Middle frontal gyrus (tissue), 1 donor: ENCODE measurements around the gene COL5A1.

ENCODE experiments used
- DNase-seq: peaks from one replicate; pipeline ENCODE4 v3.0.0-alpha.2; 2015; ENCODE audit warnings: low spot score; ENCODE audit errors: extremely low spot score

Gene COL5A1

DNA sequence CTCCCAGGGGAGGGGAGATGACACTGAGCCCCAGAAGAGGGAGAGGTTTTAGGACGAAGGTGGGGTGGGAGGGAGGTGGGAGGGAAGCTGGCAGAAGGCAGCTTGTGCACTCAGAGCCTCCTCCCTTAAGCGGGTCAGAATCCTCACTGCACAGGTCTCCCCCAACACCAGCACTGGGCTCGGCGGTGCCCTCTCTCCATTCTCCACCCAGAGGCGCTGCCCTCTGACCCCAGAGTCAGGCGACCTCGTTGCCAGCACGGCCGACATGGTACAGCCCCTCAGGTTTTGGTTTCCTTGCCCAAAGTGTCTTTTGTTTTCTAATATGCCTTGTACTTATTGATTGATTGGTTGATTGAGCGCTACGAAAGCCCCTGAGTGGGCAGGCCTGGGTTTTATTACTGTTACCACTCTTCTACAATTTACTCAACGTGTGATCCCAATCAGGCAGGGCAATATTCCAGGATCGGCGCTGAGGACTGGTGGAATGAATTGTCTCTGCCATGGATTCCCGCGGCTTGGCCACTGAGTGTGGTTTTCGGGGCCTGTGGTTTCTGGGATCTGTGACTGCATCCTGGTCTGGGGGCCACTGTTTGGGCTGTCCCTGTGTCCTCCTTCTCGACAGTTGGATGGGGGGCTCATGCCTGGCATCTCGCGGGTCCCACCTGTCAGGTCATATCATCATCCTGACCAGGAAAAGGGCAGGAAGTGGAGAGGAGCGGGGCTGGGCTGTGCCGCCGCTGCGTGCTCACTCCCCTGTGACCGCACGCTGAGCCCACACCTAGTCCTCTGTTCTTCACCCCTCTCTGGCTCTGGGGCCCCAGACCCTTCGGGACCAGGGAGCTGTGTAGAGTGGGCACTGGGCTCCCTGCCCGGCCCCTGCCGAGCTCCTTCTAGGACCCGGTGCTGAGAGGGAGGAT is 229.4 kb downstream of the COL5A1 start:
- DNase-seq, result no peak

DNA sequence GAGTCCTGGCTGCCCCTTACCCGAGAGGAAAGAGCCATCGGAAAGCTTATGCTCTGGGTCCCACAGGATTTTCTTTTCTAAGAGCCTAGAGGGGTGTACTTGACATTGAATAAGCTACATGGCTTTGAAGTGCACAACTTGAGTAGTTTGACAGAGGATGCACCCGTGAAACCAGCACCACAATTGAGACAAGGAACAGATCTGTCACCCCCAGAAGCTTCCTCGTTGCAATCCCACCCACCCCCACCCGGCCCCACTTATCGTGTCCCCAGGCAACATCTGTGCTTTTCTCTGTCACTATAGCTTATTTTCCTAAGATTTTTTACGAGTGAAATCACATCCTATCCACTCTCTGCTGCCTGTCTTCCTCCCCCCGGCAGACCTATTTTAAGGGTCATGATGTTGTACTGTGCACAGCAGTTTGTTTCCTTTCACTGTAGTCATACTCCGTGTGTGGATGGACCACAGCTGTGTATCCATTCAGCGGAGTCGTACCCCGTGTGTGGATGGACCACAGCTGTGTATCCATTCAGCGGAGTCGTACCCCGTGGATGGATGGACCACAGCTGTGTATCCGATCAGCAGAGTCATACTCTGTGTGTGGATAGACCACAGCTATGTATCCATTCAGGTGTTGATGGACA is 230.2 kb downstream of the COL5A1 start:
- DNase-seq, result no peak

DNA sequence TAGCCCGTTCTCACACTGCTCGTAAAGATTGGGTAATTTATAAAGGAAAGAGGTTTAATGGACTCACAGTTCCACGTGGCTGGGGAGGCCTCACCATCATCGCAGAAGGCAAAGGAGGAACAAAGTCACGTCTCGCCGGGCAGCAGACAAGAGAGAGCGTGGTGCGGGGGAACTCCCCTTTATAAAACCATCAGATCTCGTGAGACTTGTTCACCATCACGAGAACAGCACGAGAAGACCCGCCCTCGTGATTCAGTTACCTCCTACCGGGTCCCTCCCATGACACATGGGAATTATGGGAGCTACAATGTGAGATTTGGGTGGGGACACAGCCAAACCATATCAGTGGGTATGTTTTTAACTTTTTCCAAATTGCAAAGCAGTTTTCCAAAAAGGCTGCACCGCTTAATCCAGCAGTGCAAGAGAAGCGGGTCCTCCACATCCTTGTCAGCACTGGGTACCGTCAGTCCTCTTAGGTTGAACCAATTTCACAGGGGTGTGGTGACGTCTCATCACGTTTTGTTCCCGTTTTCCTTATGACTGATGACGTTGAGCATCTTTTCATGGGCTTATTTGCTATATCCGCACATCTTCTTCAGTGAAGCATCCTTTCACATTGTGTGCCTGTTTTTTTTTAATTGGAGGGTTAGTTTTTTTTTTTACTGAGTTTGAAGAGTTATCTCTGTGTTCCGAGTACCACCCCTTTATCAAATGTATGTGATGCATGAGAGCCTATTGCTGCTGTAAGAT is 231.1 kb downstream of the COL5A1 start:
- DNase-seq, result no peak

DNA sequence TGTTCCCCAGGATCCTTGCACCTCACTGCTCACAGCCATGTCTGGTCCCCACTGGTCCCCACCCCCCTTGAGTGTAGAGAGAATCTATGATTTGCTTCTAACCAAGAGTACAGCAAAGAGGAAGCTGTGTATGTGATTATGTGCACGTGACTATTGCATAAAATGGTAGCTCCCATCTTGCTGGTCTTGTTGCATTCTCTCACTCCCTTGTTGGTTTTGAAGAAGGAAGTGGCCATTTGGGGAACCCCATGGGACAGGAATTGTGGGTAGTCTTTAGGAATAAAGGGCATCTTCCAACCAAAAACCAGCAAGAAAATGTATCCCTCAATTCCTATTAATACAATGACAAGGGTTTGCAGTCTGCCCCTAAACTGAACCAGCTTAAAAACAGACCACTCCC is 233.8 kb downstream of the COL5A1 start:
- DNase-seq, result no peak

DNA sequence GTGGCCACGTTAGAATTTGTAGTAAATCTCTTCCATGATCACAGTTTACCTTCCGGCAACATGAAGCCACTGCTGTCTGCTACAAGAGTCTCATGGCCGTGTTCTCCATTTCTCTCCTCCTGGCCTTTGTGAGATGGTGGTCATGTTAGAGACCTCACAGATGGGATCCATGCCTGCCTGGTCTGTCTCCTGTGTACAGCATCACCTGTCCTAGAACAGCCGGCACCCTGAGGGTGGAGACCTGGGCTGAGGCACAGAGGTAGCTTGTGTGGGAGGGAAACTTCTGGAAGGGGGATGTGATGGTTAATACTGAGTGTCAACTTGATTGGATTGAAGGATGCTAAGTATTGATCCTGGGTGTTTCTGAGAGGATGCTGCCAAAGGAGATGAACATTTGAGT is 235.9 kb downstream of the COL5A1 start:
- no peak for DNase-seq

DNA sequence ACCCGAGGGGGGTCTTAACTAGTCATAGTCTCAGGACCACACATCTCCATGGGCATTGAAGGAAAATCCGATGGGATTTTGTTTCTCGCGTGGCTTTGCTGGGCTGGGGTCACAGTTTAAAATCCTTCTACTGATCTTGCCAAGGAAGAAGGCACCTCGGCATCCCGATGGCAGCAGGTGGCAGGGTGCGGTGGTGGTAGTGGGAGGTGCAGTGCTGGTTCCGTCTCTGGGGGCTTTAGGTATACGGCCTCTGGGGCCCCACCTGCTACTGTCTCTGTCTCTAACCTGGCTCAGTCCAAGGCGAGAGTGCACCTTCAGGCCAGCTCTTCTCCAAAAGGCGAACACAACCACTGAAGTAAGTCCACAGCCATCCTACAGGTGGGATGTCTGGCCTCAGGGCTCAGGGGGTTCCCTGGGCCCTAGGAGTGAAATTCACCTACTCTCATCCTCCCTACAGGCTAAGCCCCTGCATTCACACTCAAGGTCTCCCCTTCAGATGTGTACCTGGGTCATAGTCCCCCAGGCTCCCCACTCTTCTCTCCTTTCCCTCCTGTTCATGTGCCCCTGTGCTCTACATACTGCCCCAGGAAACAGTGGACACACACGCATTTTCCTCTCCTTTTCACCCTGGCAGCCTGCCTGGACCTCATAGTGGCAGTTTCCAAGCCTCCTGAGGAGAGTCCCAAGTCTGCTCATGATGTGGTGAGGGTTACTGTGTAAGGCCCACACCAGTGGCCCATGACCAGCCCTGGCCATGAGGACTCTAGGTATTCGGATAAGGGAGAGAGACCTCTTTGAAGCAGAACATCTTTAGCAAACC is 238.3 kb downstream of the COL5A1 start:
- DNase-seq, result no peak

DNA sequence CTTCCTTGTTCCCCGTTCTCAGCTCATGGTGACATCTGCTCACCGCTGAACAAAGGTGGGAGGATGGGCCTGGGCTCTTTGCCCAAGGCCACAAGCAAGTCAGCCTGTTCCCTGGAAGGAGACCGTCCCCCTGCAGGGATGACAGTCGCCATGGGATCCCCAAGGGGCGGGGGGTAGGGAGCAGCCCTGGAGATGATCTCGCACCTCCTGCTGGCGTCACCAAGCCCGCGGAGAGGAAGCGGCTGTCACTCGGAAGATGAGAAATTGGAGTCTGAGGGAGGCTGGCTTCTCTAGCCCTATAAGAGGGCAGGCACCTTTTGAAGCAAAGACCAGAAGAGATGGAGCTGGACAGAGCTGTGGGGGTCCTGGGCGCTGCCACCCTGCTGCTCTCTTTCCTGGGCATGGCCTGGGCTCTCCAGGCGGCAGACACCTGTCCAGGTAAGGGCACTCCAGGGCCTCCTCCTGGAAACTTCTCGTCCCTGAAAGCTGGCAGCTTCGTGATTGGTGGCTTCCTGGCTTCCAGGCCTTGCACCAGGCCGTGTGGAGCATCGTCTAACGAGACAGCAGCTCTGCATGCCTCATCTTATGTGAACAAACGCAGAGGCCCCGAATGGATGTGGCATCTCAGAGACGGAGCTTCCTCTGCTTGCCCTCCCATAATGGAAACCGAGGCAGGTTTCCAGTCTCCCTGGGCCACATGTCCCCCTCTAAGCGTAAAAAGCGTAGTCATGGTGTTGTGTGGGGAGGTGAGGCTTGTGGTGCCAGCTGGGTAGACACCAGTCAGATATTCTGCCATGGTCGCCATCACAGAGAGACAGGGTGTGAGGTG is 239.1 kb downstream of the COL5A1 start, which contains the start of gene FCN2:
Gene FCN2, plus strand, starts transcription at position 327 of the 829 bp plus-strand sequence. Its CDS starts 12 bp downstream, at position 339.
- no peak for DNase-seq

DNA sequence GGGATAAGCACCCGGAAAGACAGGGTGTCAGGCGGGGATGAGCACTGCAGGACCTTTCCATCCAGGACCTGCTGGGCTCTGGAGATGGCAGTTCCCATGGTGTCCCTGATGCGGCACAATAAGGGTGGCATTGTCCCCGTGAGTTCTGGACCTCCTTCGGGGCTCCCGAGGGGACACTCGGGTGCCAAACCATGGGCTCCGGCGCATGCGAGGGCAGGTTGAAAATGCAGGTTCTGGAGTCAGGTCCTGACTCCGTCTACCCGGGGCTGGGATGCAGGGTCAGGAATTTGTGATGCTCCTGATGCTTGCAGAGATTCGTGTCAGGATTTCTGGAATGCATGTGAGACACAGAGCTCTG is 239.7 kb downstream of the COL5A1 start:
- no peak for DNase-seq

DNA sequence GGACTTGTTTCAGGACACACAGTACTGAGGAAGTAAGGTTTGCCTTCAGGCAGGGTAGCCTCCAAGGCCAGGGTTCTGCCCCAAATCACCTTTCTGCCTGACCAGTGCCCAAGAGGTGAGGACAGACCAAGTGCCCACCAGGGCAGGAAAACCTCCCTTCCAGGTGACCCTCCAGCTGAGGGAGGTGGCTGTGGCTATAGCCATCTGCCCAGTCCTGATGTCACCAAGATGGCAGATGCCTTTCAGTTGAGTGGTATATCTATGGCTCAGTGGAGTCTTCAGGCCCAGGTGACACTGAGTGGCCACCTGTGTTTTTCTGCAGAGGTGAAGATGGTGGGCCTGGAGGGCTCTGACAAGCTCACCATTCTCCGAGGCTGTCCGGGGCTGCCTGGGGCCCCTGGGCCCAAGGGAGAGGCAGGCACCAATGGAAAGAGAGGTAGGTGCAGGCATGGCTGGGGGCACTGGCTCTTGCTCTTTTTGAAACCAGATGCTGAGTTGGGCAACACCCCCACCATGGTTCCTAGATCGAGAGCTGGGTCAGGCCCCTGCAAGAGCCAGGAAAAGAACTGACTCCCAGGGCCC is 240.7 kb downstream of the COL5A1 start:
- DNase-seq, result no peak

DNA sequence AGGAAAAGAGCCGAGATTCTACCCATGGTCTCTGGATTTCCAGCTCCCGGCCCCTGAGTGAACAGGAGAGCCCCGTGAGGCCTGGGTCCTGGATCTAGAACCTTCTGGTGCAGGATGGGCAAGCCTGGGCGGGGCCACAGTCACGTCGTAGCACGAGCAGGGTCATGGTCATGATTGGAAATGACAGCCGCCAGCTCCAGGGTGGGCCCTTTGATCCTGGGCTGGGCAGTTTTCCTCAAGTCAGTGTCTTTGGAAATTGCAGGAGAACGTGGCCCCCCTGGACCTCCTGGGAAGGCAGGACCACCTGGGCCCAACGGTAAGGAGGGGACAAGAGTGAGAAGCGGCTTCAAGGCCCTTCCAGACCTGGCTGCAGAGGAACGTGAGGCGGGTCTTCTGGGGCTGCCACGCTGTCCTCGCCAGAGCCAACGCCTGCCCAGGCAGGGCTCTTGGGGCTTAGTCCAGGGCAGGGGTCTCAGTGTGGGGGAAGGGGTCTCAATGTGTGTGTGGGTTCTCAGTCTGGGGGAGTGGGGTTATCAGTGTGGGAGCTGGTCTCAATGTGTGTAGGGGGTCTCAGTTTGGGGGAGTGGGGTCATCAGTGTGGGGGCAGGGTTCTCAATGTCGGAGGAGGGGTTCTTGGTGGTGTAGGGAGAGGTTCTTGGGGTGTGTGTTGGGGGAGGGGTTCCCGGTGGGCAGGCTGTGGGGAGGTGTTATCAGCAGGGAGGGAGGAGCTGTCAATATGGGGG is 241.6 kb downstream of the COL5A1 start:
- no peak for DNase-seq

DNA sequence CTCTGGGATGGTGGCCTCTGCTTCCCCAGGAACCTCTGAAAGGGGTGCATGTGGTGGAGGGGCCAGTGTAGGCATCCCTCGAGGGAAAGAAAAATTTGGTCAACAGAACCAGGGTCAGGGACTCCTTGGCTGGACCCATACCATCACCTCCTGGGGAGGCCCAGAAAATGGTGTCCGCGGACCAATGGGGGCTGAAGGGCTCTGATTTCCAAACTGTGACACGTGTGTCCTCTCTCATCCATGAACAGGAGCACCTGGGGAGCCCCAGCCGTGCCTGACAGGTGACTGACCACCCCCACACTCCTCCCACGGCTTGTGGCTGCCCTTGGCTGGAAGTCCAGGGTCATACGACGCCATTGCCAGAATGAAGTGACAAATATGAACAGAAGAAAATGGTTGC is 242.9 kb downstream of the COL5A1 start:
- DNase-seq, result no peak

DNA sequence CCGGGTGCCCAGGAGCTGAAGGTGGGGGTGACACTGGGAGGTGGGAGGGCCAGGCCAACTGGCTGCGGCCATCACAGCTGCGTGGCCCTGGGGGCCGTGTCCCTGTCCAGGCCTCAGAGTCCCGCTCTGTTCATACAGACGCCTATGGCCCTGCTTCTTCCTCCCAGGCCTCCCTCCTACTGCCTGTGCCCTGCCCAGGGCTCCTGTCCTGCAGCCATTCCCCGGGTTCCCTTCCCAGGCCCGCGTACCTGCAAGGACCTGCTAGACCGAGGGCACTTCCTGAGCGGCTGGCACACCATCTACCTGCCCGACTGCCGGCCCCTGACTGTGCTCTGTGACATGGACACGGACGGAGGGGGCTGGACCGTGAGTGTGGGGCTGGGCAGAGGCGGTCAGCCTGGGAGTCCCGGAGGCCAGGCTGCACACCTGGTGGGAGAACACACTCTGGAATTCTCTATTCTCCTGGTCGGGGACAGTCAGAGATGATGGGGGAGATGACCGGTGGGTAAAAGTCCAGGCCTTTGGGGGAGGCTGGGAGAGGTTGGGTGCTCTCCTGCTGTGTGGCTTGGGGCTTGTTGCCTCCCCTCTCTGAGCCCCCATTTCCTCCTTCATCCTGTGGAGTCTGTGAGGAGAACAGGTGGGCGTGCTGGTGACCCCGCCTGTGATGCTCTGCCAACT is 243.5 kb downstream of the COL5A1 start:
- no peak for DNase-seq

DNA sequence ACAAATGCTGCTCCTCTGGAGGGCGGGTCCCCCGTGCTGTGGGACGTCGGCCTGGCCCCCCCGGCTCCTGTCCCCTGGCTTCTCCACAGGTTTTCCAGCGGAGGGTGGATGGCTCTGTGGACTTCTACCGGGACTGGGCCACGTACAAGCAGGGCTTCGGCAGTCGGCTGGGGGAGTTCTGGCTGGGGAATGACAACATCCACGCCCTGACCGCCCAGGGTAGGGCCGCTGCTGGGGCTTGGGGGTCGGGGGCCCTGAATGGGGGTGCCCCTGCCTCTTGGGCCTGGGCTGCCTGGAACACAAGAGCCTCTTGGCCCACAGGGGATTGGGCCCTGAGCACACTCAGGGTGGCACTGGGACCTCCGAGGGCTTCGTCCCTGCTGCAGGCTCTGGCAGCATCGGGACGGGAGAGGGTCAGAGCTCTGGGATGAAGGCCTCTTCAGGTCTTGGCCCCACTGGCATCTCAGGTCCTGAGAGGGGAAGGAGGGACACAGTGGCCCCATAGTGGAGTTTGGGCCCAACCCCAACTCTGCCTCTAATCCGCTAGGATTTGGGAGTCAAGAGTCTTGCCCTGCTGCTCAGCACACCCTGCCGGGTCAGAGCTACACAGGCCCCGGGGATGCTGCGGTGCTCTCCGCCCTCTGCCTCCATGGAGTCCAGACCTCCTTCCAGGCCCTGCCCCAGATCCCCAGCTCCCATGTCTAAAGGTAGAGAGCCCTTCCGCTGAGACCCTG is 244.2 kb downstream of the COL5A1 start:
- no peak for DNase-seq

DNA sequence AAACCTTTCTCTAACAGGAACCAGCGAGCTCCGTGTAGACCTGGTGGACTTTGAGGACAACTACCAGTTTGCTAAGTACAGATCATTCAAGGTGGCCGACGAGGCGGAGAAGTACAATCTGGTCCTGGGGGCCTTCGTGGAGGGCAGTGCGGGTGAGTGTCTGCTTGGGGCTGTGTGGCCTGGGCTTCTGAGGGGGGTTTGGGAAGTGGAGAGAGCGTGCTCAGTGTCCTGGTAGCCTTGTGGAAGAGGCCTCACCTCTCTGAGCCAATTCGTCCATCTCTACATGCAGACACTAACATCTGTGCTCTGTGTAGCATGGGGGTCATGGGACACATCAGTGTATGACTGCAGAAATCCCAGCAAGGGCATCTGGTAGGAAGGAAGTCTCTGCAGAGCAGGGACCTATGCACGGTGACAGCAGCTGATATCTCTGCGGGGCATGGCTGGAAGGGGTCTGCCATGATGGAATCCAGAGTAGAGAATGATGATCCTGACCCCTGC is 244.9 kb downstream of the COL5A1 start:
- no peak for DNase-seq

DNA sequence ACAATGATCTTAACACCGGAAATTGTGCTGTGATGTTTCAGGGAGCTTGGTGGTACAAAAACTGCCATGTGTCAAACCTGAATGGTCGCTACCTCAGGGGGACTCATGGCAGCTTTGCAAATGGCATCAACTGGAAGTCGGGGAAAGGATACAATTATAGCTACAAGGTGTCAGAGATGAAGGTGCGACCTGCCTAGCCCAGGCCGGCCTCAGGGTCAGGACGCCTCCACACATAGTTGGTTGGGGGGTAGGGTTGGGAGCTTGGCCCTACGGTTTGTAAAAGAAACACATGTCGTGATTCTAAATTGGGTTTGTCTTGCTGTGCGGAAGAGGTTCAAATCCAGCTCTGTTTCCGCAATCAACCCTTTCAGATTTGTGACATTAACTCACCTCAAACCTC is 245.6 kb downstream of the COL5A1 start:
- DNase-seq, result no peak

DNA sequence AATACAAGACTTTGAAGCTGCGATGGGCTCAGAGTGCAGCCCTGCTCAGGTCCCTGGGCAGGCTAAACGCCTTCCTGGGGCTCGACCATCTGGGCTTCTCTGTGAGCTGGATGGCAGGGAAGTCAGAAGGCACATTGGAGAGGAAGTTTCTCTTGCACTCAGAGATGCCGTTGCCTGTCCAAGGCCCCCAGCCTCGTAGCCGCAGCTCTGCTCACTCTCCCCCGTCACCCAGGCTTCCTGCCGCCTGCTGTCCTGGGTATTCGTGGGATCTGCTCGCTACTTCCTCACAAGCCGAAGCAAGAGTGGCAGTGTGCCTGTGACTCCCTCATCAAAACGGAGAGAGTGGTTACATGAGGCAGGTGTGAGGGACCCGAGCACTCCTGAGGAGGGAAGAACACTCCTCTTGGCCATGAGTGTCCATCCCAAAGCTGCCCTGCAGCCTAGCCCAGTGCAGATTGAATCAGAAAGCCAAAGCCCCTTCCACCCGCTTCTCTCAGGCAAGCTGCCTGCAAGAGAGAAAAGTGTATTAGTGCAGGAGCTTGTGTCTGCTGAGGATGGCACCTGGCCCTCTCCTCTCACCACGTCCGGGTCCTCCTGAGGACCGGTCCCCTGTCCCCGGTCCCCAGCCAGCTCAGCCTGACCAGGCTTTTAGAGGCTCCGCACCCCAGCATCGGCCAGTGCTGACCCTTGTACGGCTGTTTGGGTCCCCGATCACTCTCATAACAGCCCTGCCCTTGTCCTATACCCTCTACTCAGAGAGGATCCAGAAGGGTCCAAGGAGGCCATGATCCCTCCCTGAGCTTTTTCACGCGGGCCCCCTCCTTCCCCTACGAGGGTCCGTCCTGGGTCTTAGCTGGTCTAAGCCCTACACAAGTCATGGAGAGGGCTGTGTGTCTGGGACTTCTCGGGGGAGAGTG is 246.3 kb downstream of the COL5A1 start:
- no peak for DNase-seq
